ENCODE results near the gene ADSS1.

Gene ADSS1

DNA sequence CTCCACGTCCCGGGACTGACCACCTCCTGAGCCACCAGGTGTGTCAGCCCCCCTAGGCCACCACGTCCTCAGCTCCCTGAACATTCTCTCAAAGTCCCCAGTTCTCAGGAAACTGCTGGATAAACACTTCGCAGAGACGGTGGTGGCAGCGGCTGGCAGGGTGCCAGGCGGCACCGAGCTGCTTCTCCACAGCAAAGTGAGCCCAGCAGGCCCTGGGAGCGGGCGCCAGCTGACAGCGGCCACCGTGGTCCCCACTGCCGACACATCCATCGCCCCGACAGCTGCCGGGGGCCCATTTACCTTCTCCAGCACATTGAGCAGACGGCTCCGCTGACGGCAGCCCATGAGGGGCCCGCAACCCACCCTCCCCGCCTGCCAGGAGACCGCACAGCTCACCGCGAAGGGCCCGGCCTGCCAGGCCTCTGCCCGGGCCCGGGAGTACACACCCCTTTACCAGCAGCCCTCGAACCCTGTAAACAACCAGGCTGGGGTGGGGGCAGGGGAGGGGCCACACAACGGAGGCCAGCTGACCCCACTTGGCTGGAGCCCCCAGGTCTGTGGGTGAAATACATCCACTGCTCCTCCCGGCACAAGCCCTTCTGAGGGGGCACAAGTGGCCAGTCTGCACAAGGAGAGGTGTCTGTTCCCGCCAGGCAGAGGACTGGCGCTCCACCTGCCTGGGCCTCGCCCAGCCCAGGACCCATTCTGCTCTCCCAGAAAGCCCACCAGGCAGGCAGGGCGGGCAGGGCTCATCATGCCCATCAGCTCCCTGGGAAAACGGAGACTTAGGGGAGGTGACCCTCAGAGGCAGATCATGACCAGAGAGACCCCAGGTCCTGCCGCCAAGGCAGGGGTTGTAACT, 61.0 kb downstream of the ADSS1 start:
- no peak for DNase-seq

DNA sequence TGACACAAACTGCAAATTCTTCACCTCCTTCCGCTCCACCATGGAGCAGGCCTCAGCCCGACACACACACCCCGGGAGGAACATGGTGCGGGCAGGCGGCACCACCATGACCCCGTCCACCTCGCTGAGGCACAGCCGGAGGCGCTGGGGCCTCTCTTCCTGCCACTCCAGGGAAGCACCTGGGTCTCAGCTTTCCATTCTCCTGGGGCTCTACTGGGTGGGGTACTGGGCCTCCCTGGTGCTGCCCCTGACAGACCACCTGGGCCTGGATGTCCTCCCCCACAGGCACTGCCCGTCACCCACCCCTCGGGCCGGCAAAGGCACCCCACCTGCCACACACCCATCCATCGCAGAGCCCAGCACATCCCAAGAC, 61.7 kb downstream of the ADSS1 start:
- no peak for DNase-seq

DNA sequence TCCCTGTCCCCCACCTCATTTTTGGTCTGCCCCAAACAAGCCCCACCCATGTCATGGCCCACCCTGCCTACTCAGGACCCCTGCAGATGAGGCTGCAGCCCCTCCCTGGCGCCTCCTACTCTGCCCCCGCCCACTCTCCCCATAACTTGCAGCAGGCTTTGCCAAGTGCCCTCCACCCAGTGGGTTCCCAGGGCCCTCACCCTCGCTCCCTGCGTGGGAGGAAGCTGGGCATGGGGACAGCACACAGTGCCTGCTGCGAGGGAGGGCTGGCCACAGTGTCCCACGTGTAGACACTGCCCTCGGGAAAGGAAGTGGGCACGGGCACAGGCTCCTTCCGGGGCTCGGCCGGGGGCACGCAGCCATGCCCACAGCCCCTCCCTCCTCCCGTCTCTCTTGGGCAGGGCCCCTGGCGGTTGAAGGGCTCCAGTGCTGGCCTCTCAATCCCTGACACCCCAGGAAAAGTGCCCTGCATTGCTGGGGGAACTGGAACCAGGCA, 62.1 kb downstream of the ADSS1 start:
- no peak for DNase-seq

DNA sequence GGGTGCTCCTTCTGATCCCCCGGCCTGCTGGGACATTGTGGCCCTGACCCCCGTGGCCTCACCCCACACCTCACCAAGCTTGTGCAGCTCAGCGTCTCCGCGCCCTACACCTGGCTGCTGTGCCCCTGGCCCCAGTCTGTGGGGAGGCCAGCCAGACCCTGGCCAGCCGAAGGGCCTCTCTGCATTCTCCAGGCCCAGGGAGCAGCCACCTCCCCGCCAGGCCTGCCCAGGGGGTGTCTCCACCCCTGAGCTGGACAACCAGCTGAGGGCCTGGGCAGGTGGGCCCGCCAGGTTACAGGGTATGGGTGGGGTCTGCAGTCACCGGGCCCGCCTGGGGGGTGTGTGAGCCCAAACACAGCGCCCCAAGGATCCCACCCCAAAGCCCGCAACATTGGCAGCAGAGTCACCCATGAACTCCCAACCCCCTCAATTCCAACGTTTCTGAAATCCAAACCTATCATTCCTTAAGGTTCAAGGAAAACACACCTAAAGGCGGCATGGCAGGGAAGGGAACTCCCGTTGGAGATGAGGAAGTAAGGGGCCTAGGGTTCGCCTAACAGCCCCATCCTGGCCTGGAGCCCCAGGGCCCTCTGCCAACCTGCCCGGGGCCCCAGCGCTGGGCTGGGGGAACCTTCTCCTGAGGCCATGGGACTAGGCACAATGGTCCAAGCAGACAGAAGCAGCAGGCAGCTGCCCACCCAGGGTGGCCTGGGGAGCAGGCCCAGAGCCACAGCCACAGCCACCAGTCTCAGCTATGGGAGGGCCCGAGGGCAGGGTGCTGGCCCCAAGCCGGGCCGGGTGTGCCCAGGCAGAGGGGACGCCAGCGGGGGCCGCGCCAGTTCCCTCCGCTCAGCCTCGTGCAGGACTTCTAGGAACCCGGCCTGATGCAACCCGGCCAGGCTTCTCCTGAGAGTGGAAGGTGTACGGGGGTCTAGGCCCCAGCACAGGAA, 63.0 kb downstream of the ADSS1 start:
- no peak for DNase-seq

DNA sequence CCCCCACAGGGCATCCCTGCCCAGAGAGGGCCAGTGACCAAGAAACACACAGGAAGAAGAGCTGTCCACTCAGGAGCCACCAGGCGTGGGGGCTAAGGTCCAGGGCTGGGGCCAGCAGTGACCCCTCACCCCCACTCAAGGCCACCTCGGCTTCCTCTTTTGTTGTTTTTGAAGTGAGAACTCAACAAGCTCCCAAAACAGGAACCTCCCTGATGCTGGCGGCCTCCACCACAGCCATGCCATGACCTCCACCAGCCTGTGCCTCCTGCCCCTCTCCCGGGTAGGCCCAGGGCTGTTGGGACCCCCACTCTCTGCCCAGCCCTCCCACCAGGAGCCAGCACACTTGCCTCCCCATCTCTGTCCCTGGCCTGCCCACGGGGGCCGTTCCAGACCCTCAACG, 63.7 kb downstream of the ADSS1 start:
- DNase-seq: no peak

DNA sequence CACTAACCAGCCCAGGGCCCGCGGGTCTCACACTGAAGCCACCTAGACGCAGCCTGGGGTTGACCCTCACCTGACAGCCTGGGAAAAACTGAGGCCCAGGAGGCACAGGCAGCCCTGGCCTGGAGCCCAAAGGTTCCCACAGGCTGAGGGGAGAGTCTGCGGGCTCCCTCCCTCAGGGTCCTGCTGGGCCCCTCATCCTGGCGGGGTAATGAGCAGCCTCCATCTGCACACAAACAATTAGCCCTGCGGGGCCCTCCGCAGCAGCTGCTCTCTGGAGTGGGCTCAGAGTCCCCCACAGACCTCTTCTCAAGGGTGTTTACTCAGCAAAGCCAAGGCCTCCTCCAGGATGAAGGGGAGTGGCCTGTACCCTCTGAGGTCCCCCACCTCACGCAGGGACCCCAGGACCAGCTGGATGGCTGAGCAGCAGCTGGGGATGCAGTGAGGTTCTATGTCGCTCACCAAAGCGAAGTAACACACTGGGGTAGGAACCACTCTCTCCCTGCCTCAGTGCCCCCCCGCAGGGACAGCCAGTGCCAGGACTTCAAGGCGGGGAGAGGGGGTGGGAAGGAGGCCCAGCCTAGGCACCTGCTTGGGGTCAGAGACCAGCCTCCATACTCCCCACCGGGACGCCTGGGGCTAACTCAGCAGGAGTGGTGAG, 64.3 kb downstream of the ADSS1 start:
- DNase-seq: peak; percentile 80

DNA sequence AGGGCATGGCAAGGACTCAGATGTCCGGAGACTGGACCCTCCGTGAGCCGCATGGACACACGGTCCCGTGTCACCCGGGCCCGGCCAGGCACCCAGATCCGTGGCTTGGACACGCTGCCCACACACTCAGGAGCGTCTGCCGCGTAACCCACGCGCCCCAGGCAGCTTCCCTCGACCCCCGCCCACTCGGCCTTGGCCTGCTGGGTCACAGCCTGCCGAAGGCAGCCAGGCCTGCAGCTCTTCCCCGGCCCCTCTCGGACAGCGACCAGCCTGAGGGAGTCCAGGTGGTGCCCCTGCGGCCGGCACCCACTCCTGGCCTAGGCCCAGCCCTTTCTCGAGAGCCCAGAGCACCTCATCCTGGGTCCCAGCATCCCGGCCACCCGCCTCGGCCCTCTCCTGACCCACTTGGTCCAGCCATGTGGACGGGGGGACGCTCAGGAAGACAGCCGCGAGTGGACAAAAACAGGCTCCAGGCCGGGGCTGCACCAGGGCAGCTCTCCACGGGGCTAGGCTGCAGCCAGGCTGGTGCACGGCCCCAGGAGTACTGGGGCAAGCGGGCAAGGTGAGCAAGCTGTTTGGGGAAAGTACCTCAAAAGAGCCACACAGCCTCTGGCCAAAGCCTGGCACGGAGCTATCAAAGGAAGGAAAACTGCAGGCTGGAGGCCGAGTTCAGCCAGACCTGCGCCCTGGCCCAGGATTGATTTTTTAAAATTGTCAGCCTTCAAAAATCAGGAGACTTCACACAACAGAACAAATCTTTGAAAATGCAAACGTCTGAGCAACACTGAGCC, 65.0 kb downstream of the ADSS1 start:
- DNase-seq: no peak

DNA sequence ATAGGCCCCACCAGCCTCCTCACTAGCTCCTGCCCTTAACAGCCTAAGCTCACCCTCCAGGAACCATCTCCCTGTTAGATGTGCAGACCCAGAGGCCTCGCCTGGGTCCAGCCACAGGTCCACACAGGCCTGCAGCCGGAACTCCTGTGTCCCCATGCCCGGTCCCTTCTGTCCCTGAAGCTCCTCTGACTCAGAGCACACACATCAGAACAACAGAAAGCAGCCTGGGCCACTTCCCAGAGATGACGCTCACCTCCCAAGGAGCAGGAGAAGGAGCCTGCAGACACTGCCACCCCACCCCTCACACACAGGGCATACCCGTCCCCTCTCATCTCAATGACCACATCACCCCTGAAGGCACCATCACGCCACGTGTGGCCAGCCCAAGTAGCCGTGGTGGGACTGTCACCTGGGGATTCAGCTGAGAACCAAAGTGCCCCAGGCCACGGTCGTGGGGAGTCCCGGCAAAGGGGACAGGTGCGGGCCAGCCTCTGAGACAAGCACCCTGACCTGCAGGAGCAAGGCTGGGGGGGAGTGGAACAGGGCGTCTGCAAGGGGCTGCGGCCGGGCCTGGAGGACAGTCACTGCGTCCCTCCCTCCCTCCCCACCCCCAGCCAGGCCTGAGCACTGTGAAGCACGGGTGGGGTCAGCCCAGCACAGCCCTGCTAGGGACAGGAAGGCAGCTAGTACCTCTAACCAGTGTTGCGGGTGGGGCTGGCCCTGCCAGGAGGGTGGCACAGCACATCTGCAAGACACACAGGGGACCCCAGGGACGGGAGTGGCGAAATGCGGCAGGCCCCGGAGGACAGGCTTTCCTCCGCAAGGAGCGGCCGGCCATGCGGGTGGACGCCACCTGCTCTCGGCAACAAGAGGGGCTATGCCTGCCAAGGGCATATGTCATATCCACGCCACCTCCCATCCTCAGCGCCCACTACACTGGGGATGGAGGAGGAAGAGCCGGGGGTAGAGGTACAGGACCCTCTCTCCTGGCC, 66.0 kb downstream of the ADSS1 start:
- DNase-seq: no peak

DNA sequence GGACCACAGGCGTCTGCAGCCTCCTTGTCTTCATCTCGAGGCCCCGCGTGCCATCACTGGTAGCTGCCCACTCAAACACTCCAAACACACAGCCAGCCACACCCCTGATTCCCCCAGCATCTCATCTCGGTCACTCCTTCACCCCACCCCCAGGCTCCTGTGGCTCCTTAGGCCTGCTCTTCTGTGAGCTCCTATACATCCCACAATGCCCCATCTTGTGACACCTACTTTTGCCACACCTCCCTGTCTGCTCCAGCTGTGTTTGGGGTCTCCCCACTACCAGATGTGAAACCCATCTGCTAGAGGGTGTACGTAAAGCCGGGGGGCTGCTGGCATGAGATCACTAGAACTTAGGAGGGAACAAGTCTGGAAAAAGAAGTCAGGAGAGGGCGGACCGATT, 67.4 kb downstream of the ADSS1 start:
- DNase-seq: no peak

DNA sequence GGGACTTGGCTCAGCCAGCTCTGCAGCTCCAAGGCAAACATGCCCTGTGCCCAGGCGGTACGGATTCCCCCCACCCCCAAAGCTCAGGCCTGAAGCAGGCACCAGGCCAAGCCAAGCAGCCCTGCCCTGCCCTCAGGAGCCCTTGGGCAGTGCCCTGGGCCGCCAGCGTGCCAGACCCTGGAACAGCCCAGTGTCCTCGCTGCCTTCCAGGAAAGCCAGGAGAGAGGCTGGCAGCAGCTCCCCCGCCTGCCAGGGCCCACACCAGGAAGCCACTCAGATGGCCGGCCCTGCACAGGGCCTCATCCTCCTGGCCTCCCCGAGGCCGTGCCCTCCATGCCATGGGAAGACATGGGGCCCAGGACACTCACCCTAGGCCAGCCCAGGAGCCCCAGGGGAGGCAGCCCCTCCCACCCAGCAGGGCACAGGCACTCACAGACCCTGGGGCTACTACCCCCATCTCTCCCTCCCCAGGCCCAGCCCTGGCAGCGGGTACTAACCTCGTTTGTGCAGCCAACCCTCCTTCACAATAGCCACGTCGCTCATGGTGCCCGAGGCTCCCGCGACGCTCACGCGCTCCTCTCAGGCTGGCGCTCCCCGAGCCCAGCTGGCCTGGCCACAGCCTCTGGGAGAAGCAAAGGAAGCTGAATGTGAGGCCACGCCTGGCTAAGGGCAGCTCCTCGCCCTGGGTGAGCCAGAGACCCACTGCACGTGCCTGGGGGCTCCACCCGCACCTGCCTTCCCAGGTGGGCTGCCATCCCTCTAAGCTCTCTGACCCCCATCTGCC, 68.3 kb downstream of the ADSS1 start:
- no peak for DNase-seq

DNA sequence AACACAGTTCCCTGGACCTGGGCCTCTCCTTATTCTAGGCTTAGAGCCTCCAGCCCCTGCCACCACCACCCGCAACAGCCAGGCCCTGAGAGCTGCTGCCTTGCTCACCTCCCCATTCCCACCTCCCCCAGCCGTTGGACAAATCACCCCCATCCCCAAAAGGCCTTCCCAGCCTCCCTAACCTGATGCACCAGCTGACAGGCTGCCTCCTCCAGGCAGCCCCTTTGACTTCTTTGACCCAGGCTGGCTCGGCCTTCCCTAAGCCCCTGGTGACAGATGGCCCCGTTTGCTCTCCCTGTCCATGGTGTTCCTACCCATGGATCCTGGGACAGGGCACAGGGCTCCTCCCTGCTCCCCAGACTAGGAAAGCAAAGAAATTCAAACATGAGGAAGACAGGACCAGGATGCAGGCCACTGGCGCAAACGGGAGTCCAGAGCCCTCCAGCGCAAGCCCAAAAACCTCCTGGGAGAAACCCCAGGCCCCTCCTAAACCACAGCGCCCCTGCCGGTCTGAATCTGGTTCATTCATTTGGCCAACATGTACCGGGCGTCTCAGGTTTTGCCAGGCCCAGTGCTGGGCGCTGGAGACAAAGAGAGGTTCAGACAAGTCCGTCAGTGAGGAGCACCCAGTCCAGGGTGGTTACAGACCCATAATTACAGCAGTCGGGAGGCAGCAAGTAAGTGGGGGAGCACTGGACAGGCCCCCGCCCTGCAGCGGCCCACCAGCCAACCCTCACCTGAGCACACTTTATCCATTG, 69.1 kb downstream of the ADSS1 start:
- no peak for DNase-seq

DNA sequence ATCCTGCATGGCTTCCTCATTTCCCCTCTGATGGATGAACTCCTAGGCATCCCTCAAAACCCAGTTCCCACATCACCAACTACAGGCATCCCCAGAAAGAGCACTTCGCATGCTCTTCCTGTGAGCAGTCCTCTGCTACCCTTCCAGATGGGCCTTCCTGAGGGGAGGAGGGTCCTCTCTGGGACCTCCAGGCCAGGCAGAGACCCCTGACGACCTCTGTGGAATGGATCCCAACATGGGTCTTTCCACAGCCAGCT, 69.6 kb downstream of the ADSS1 start:
- DNase-seq: no peak

DNA sequence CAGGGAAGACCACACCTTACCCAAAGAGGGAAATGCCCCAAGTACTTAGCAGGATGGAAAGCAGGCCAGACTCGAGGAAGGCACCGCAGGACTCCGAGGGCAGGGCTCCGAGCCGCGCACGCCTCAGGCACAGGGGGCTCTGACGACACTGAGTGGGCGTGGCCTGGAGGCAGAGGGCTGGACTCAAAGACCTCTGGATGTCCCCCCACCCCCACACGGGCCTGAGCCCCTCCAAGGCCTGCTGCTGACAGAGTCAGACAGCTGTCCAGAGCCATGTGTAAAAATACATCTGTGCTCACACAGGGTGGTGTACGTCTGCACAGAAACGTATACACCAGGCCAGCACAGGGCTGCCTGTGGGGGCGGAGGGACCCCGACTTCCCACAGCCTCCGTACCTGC, 70.1 kb downstream of the ADSS1 start:
- DNase-seq: no peak

DNA sequence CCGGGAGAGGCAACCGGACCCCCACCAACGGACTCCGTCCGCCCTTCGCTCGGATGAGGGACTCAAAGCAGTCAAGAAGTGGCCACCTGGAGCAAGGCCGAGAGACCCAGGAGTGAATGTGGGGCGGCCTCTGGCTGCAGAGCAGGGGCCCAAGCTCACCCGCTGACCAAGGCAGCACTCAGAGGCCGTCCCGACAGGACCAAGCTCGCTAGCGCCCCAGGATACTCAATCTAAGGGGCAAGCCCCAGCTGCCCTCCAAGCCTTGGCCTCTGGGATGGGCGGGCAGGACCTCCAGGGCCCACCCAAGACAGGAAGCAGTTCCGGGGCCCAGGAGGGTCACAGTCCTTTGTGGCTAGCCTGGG, 70.6 kb downstream of the ADSS1 start:
- no peak for DNase-seq

DNA sequence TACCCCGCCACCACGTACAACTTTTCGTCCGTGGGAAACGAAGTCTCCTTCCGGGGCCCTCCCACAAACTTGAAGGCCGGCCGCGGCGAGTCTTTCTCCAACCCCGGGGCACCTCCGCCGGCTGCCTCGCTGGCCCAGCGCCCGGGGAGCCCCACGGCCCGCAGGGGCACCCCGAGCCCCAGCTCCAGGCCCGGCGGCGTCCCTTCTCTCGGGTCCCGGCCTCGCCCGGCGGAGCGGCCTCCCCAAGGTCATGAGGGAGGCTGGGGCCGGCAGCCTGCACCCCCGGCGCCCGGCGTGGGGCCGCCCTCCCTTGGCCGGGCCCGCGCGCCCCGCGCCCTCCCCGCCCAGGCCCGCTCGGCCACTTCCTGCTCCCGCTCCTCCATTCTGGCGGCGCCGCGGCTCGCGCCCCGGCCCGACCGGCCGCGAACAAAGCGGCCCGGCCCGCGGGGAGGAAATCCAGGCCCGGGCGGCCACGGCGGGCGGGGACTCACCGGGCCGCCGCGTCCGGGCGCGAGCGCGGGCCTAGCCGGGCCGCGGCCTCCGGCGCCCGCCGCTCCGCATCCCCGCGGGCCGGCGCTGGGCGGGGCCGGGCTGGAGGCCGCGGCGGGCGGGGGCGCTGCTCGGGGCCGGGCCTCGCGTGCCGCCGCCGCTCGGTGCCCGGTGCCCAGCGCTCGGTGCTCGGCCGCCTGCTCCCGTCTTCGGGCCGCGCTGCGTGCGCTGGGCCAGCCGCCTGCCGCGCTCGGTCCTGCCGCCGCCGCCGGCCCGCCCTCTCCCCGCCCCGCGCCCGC, 71.2 kb downstream of the ADSS1 start, which contains the start of gene AKT1:
AKT1 (minus strand) TSS at position 756 of the 788 bp plus-strand sequence. CDS start 3,105 bp downstream, outside the sequence.
- DNase-seq: no peak

DNA sequence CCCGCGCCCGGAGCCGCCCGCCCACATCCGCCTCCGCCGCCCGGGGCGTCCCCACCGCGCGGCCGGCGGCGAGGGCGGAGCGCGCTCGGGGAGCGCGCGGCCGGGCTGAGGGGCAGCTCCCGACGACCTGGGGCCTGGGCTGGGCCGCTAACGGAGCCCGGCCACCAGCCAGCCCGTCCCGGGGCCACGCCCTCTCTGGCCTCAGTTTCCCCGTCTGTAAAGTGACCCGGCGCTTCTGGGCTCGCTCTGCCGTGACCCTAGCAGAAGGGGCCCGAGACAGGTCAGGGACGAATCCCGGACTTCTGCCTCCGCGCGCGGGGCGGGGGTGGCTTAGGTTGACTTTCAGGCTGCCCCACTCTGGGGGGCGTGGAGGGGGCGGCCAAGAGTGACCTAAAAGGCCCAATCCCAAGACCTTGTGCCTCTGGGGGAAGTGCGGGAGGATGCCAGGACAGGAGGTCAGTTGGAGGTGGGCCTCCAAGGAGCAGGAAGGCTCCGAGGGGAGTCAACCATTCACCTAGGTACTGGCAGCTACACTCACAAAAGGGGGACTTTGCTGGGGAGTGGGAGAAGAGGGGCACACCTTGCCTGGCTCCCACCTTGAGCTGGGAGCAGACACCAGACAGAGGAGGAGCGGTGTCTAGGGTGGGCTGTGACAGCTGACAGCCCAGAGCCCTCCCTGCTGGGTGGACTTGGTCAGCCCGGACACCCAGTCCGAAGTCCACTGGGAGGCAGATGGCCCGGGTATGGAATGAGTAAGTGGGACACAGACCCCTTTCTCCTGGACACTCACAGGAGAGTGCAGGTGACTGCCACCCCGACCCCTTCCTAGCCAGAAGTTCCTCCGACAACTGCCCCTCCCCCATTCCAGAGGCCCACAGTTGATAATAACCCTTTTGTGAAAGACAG, 72.0 kb downstream of the ADSS1 start:
- no peak for DNase-seq

DNA sequence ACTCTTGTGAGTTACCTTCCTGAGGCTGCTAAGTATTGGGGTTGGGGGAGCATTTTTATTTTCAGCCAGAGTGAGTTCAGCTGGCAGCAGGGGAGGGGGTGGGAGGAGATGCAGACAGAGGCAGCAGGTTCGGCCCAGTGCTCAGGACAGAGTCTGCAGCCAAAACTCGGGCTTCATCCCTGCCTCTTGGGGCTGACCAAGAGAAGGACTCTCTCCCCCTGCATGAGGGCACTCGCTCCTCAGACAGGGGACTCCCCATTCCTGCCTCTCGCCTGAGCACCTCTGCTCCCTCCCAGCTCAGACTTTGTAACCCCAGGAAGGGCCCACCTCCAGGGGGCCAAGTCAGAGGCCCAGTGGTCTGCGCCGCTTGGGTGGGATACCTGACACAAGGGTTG, 72.7 kb downstream of the ADSS1 start:
- DNase-seq: no peak

Data from NCI-H524 treated with DMSO at 0.1 percent for 48 hours (cell line).